Fibroblast of lung (primary cell): ENCODE measurements around the gene CFAP46. TPM values are rescaled to one million over a fixed set of nuclear protein-coding genes. Genes with fewer than 3 reads are reported as not detected.

ENCODE experiments used
- DNase-seq, 2 donors: peaks; one replicate each; pipeline versions ENCODE4 v3.0.0 to v3.0.0-alpha.2; 2010; ENCODE audit warnings: low read depth in 2 of 2
- H2AFZ ChIP-seq: 2 replicates; pipeline ENCODE4 v1.5.1; 2012; ENCODE audit warnings: low read length, control low read depth, inconsistent platforms
- H3K27ac ChIP-seq: 2 replicates; pipeline ENCODE4 v1.5.1; 2011; ENCODE audit warnings: low read length, control low read depth; ENCODE audit not compliant: insufficient read depth
- H3K27me3 ChIP-seq: 2 replicates; pipeline ENCODE4 v1.5.1; 2011; ENCODE audit warnings: mild to moderate bottlenecking, low read length; ENCODE audit not compliant: control insufficient read depth, insufficient read depth
- H3K36me3 ChIP-seq: 2 replicates; pipeline ENCODE4 v1.5.1; 2011; ENCODE audit warnings: low read length; ENCODE audit not compliant: control insufficient read depth, insufficient read depth
- H3K4me1 ChIP-seq: 2 replicates; pipeline ENCODE4 v1.5.1; 2011; ENCODE audit warnings: low read length; ENCODE audit not compliant: control insufficient read depth, insufficient read depth; ENCODE audit errors: extremely low read depth
- H3K4me2 ChIP-seq: 2 replicates; pipeline ENCODE4 v1.5.1; 2011; ENCODE audit warnings: low read length, control low read depth; ENCODE audit not compliant: insufficient read depth; ENCODE audit errors: extremely low read depth
- H3K4me3 ChIP-seq, 4 experiments: fragments of 200-600 bp in 1 of 4; sonication (generic) in 1 of 4; replicated peaks in 1 of 4; 2 replicates each; pipeline ENCODE4 v1.5.1; 2011 to 2016; ENCODE audit warnings: low read length in 4 of 4, low read depth in 3 of 4, mild to moderate bottlenecking in 3 of 4, control low read depth in 2 of 4, inconsistent platforms in 1 of 4, mixed read lengths in 1 of 4; ENCODE audit not compliant: insufficient read depth in 1 of 4; ENCODE audit errors: control extremely low read depth in 1 of 4
- H3K79me2 ChIP-seq: 2 replicates; pipeline ENCODE4 v1.5.1; 2012; ENCODE audit warnings: mild to moderate bottlenecking, low read length, inconsistent platforms; ENCODE audit not compliant: control insufficient read depth, insufficient read depth
- H3K9ac ChIP-seq: 2 replicates; pipeline ENCODE4 v1.5.1; 2011; ENCODE audit warnings: mild to moderate bottlenecking, low read length, control low read depth; ENCODE audit not compliant: insufficient read depth
- H3K9me3 ChIP-seq: 2 replicates; pipeline ENCODE4 v1.5.1; 2012; ENCODE audit warnings: low read depth, low read length; ENCODE audit not compliant: control insufficient read depth, insufficient read depth
- H4K20me1 ChIP-seq: 2 replicates; pipeline ENCODE4 v1.5.1; 2011; ENCODE audit warnings: low read length; ENCODE audit not compliant: control insufficient read depth, insufficient read depth; ENCODE audit errors: extremely low read depth
- EZH2 ChIP-seq: IDR thresholded peaks from 2 replicates; pipeline ENCODE4 v1.5.1; 2012; ENCODE audit warnings: low read length, control low read depth, mild to moderate bottlenecking; ENCODE audit errors: missing control alignments
- polyA plus RNA-seq, 2 donors: library from polyadenylated mRNA; depleted of rRNA in 1 of 2; stranded (reverse) in 1 of 2; unstranded in 1 of 2; fragments of >200 nt; gene quantifications; 2 replicates each; pipeline ENCODE4 v1.2.1, GENCODE V29; 2011 to 2012; ENCODE audit warnings: missing spikeins in 1 of 2
- total RNA-seq: library from RNA; depleted of rRNA; stranded (reverse); fragments of >200 nt; gene quantifications from 2 replicates; pipeline ENCODE4 v1.2.1, GENCODE V29; 2014
- TF ChIP-seq, protein P1 (sequence below), 2 donors: IDR thresholded peaks in 1 of 2; conservative IDR thresholded peaks in 1 of 2; 1 replicate in 1 of 2; 2 replicates in 1 of 2; pipeline ENCODE4 v1.5.1; 2011 to 2012; ENCODE audit warnings: low read length in 2 of 2, control low read depth in 1 of 2, inconsistent platforms in 1 of 2, low read depth in 1 of 2, mild to moderate bottlenecking in 1 of 2

Gene CFAP46
- total and polyA plus RNA-seq, 2 donors (not counting 1 experiment from before 2014, with no cell fraction given), result 0.25 to 0.66 TPM

GRCh38 chr10:132814469-132814856 lies 127.9 kb downstream of the CFAP46 start:
- Histone ChIP-seq H3K27me3 (no peaks in the 10 kb centered on the region), H3K36me3 (no peaks in the 10 kb centered on the region), H3K4me1 (no peaks in the 10 kb centered on the region), H3K9ac (no peak overlapping the region), H3K4me2 (no peak overlapping the region), H3K4me3 (no peak overlapping the region), H2AFZ (no peak overlapping the region), H4K20me1 (no peaks in the 10 kb centered on the region), H3K79me2 (no peaks in the 10 kb centered on the region), H3K9me3 (no peaks in the 10 kb centered on the region), H3K27ac (no peak overlapping the region)
- no peak for DNase-seq
- TF ChIP-seq EZH2, result no peak
- TF ChIP-seq, protein P1, sequence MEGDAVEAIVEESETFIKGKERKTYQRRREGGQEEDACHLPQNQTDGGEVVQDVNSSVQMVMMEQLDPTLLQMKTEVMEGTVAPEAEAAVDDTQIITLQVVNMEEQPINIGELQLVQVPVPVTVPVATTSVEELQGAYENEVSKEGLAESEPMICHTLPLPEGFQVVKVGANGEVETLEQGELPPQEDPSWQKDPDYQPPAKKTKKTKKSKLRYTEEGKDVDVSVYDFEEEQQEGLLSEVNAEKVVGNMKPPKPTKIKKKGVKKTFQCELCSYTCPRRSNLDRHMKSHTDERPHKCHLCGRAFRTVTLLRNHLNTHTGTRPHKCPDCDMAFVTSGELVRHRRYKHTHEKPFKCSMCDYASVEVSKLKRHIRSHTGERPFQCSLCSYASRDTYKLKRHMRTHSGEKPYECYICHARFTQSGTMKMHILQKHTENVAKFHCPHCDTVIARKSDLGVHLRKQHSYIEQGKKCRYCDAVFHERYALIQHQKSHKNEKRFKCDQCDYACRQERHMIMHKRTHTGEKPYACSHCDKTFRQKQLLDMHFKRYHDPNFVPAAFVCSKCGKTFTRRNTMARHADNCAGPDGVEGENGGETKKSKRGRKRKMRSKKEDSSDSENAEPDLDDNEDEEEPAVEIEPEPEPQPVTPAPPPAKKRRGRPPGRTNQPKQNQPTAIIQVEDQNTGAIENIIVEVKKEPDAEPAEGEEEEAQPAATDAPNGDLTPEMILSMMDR (conservative IDR thresholded peaks at IDR 0.05 in 1 of 2, IDR thresholded peaks at IDR 0.05 in 1 of 2; ENCODE audit: low read depth in 1 of 2, low read length in 2 of 2), result no peak

GRCh38 chr10:132813560-132814468 lies 128.6 kb downstream of the CFAP46 start:
- TF ChIP-seq, protein P1 (conservative IDR thresholded peaks at IDR 0.05 in 1 of 2, IDR thresholded peaks at IDR 0.05 in 1 of 2; ENCODE audit: low read depth in 1 of 2, low read length in 2 of 2), result no peak
- Histone ChIP-seq H3K4me2 (no peak overlapping the region), H2AFZ (no peak overlapping the region), H3K27me3 (no peaks in the 10 kb centered on the region), H3K4me3 (no peak overlapping the region), H3K36me3 (no peaks in the 10 kb centered on the region), H3K9me3 (no peaks in the 10 kb centered on the region), H3K4me1 (no peaks in the 10 kb centered on the region), H3K27ac (no peak overlapping the region), H4K20me1 (no peaks in the 10 kb centered on the region), H3K9ac (no peak overlapping the region), H3K79me2 (no peaks in the 10 kb centered on the region)
- no peak for DNase-seq

GRCh38 chr10:132813001-132813401 lies 129.4 kb downstream of the CFAP46 start:
- H3K9me3 ChIP-seq, result no peaks in the 10 kb centered on the region
- no peaks in the 10 kb centered on the region for H3K4me1 ChIP-seq
- DNase-seq, result no peak

More at GRCh38 chr10:132813001-132813401, 129.4 kb downstream of the CFAP46 start:
- Histone ChIP-seq H2AFZ (no peak overlapping the region), H3K79me2 (no peaks in the 10 kb centered on the region), H3K27ac (no peak overlapping the region), H3K4me2 (no peak overlapping the region), H3K27me3 (no peaks in the 10 kb centered on the region), H3K9ac (no peak overlapping the region), H3K4me3 (no peak overlapping the region), H3K36me3 (no peaks in the 10 kb centered on the region), H4K20me1 (no peaks in the 10 kb centered on the region)
- no peak for TF ChIP-seq EZH2
- TF ChIP-seq, protein P1 (conservative IDR thresholded peaks at IDR 0.05 in 1 of 2, IDR thresholded peaks at IDR 0.05 in 1 of 2; ENCODE audit: low read depth in 1 of 2, low read length in 2 of 2), result no peak
